Measurements from ENCODE around the gene AAR2. TPM values are rescaled to one million over a fixed set of nuclear protein-coding genes. Genes with fewer than 3 reads are reported as not detected.

The AAR2 gene
- total RNA-seq, 2 donors from 2014 or later: 16.3 to 19.4 TPM

DNA sequence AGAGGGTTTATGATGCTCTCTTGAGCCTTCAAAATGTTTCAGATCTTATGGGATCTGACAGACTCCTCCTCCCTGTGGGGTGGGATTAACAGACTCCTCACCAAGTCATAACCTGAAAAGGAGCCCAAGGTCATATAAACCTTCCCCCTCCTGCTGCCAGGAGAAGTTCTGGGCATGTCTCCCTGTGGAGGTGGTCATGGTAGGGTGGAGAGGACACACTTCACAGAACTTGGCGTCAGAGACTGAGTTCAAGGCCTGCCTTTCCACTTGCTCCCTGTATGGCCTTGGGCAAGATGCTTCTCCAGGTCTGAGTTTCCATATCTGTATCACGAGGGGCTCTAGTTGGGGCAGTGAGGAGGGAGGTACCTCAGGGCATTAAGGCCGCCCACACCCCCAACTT, 32.4 kb upstream of the AAR2 start:
- no peaks in the 10 kb centered on the region for H3K27me3 ChIP-seq
- H3K4me3 ChIP-seq: no peak overlapping the region
- H3K27ac ChIP-seq: no peak overlapping the region
- no peaks in the 10 kb centered on the region for H3K4me1 ChIP-seq
- no peaks in the 10 kb centered on the region for H3K9me3 ChIP-seq
- ATAC-seq (no peak), DNase-seq (no peak)
- intact Hi-C loops (cut with DNase I): no loop called here
- peaks cover 0 to 3% of the 10 kb centered on the region in 2 donors for H3K36me3 ChIP-seq (replicated peaks in 1 of 2; ENCODE audit: insufficient read depth in 1 of 2, low read depth in 2 of 2)
- TF ChIP-seq, protein P1, sequence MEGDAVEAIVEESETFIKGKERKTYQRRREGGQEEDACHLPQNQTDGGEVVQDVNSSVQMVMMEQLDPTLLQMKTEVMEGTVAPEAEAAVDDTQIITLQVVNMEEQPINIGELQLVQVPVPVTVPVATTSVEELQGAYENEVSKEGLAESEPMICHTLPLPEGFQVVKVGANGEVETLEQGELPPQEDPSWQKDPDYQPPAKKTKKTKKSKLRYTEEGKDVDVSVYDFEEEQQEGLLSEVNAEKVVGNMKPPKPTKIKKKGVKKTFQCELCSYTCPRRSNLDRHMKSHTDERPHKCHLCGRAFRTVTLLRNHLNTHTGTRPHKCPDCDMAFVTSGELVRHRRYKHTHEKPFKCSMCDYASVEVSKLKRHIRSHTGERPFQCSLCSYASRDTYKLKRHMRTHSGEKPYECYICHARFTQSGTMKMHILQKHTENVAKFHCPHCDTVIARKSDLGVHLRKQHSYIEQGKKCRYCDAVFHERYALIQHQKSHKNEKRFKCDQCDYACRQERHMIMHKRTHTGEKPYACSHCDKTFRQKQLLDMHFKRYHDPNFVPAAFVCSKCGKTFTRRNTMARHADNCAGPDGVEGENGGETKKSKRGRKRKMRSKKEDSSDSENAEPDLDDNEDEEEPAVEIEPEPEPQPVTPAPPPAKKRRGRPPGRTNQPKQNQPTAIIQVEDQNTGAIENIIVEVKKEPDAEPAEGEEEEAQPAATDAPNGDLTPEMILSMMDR (IDR thresholded peaks at IDR 0.05): no peak
- no peak for TF ChIP-seq POLR2A (IDR thresholded peaks at IDR 0.05)
- WGBS, 2 donors: 69 to 74% methylated on average over 3 of the region's 3 CpGs

DNA sequence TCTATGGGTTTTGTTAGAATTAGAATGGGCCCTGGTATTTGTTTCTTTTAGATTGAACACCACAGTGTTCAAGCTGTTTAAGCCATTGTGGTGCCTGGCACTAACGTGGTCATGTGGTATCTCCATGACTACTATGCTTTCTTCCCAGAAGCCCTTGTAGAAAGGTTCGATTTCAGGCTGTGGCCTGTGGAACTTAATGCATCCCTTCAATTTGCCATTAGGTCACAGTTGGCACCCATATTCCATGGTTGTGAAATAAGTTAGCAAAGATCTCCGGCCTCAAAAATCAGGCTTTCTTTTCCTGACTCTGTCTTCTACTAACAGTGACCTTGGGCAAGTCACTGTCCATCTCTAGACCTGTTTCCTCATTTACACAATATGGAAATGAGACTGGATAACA, 31.3 kb upstream of the AAR2 start:
- no peak for ATAC-seq
- no peaks in the 10 kb centered on the region for H3K4me1 ChIP-seq
- H3K4me3 ChIP-seq: no peak overlapping the region
- intact Hi-C loops (cut with DNase I): loop anchor here (5.0 kb wide), 1 partner anchor 232 kb away; no protein-coding TSS in a partner anchor
- H3K9me3 ChIP-seq: no peaks in the 10 kb centered on the region
- WGBS, 2 donors: 72 to 84% methylated on average over 3 of the region's 3 CpGs
- no peak for TF ChIP-seq POLR2A (IDR thresholded peaks at IDR 0.05)
- TF ChIP-seq, protein P1 (IDR thresholded peaks at IDR 0.05): no peak
- H3K36me3 ChIP-seq (replicated peaks in 1 of 2; ENCODE audit: insufficient read depth in 1 of 2, low read depth in 2 of 2): peaks cover 0 to 3% of the 10 kb centered on the region in 2 donors
- no peaks in the 10 kb centered on the region for H3K27me3 ChIP-seq
- no peak overlapping the region for H3K27ac ChIP-seq
- no peak for DNase-seq

GRCh38 chr20:36206068-36206467, 30.2 kb upstream of the AAR2 start:
- DNase-seq (no peak), ATAC-seq (no peak)
- intact Hi-C loops (cut with DNase I): loop anchor here (5.0 kb wide), 1 partner anchor 231 kb away; no protein-coding TSS in a partner anchor
- H3K27ac ChIP-seq: no peak overlapping the region
- peaks cover 0 to 3% of the 10 kb centered on the region in 2 donors for H3K36me3 ChIP-seq (replicated peaks in 1 of 2; ENCODE audit: insufficient read depth in 1 of 2, low read depth in 2 of 2)
- H3K9me3 ChIP-seq: no peaks in the 10 kb centered on the region
- TF ChIP-seq, protein P1 (IDR thresholded peaks at IDR 0.05): no peak
- no peak for TF ChIP-seq POLR2A (IDR thresholded peaks at IDR 0.05)
- H3K4me3 ChIP-seq: no peak overlapping the region
- H3K4me1 ChIP-seq: no peaks in the 10 kb centered on the region
- H3K27me3 ChIP-seq: no peaks in the 10 kb centered on the region
- 77 to 100% methylated on average over 2 to 9 of the region's 9 CpGs for WGBS, 2 donors

DNA sequence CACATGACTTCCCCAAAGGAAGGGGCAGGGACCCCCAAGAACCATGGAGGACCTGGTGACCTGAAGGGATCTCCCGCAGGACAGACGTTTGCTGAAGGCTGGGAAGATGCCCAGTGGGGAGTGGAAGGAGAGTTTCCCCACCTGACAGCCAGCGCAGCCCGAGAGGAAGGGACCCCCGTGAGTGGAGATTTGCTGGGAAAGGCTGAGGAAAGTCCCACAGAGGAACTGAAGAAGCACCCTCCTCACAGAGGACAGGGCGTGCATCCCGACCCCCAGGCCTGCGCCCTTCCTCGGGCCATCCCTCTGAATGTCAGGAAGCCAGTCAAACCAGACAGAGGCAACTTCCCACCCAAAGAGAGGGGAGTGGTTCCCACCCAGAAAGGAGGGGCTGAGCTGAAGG, 29.6 kb upstream of the AAR2 start:
- Histone ChIP-seq H3K27me3 (no peaks in the 10 kb centered on the region), H3K36me3 (replicated peaks in 1 of 2; ENCODE audit: insufficient read depth in 1 of 2, low read depth in 2 of 2) (peaks cover 0 to 3% of the 10 kb centered on the region in 2 donors), H3K9me3 (no peaks in the 10 kb centered on the region), H3K27ac (no peak overlapping the region), H3K4me1 (no peaks in the 10 kb centered on the region), H3K4me3 (no peak overlapping the region)
- ATAC-seq (no peak), DNase-seq (no peak)
- intact Hi-C loops (cut with DNase I): loop anchor here (5.0 kb wide), 1 partner anchor 231 kb away; no protein-coding TSS in a partner anchor
- TF ChIP-seq, protein P1 (IDR thresholded peaks at IDR 0.05): no peak
- TF ChIP-seq POLR2A (IDR thresholded peaks at IDR 0.05): no peak
- 77 to 90% methylated on average over 5 to 9 of the region's 9 CpGs for WGBS, 2 donors

- no peak overlapping the region for H3K4me3 ChIP-seq
- TF ChIP-seq, protein P1 (IDR thresholded peaks at IDR 0.05): no peak
- no peak for TF ChIP-seq POLR2A (IDR thresholded peaks at IDR 0.05)
- H3K27ac ChIP-seq: no peak overlapping the region
- H3K4me1 ChIP-seq: no peaks in the 10 kb centered on the region
- WGBS, 2 donors: 79 to 96% methylated on average over 7 to 10 of the region's 11 CpGs
- DNase-seq: no peak
- H3K36me3 ChIP-seq (replicated peaks in 1 of 2; ENCODE audit: insufficient read depth in 1 of 2, low read depth in 2 of 2): peaks cover 0 to 3% of the 10 kb centered on the region in 2 donors
- H3K9me3 ChIP-seq: no peaks in the 10 kb centered on the region
- no peaks in the 10 kb centered on the region for H3K27me3 ChIP-seq
- intact Hi-C loops (cut with DNase I): loop anchor here (5.0 kb wide), 1 partner anchor 230 kb away; no protein-coding TSS in a partner anchor
- ATAC-seq: no peak
Measured at GRCh38 chr20:36207602-36208001, 28.7 kb upstream of the AAR2 start.

All from body of pancreas (tissue), 4 donors.